ENCODE results near the gene POLD3.

POLD3 gene

GRCh38 chr11:74620531-74620930 lies 28.1 kb downstream of the POLD3 start:
- no peak for TF ChIP-seq CTCF (conservative IDR thresholded peaks at IDR 0.05; ENCODE audit: low read length)
- peak; percentile 51 for DNase-seq (ENCODE audit: low read depth)

GRCh38 chr11:74626130-74626529 lies 33.7 kb downstream of the POLD3 start:
- no peak for TF ChIP-seq CTCF (conservative IDR thresholded peaks at IDR 0.05; ENCODE audit: low read length)
- H3K4me3 ChIP-seq (ENCODE audit: low read length) = no peak overlapping the region
- DNase-seq (ENCODE audit: low read depth) = no peak

More at GRCh38 chr11:74620531-74620930, 28.1 kb downstream of the POLD3 start:
- no peak overlapping the region for H3K4me3 ChIP-seq (ENCODE audit: low read length)

GRCh38 chr11:74626604-74627003 lies 34.2 kb downstream of the POLD3 start:
- no peak for TF ChIP-seq CTCF (conservative IDR thresholded peaks at IDR 0.05; ENCODE audit: low read length)
- H3K4me3 ChIP-seq (ENCODE audit: low read length) = no peak overlapping the region
- no peak for DNase-seq (ENCODE audit: low read depth)

- no peak for DNase-seq (ENCODE audit: low read depth)
- H3K4me3 ChIP-seq (ENCODE audit: low read length) = no peak overlapping the region
- no peak for TF ChIP-seq CTCF (conservative IDR thresholded peaks at IDR 0.05; ENCODE audit: low read length)
Measured at GRCh38 chr11:74627381-74627780, 35.0 kb downstream of the POLD3 start.

- DNase-seq (ENCODE audit: low read depth) = no peak
- no peak for TF ChIP-seq CTCF (conservative IDR thresholded peaks at IDR 0.05; ENCODE audit: low read length)
- no peak overlapping the region for H3K4me3 ChIP-seq (ENCODE audit: low read length)
Measured at GRCh38 chr11:74630043-74630442, 37.7 kb downstream of the POLD3 start.

GRCh38 chr11:74633406-74634393 lies 41.3 kb downstream of the POLD3 start:
- no peak overlapping the region for H3K4me3 ChIP-seq (ENCODE audit: low read length)
- DNase-seq (ENCODE audit: low read depth) = no peak
- TF ChIP-seq CTCF (conservative IDR thresholded peaks at IDR 0.05; ENCODE audit: low read length) = no peak

GRCh38 chr11:74634537-74634936 lies 42.2 kb downstream of the POLD3 start:
- peak; percentile 47 for TF ChIP-seq CTCF (conservative IDR thresholded peaks at IDR 0.05; ENCODE audit: low read length)
- no peak overlapping the region for H3K4me3 ChIP-seq (ENCODE audit: low read length)
- peak; percentile 31 for DNase-seq (ENCODE audit: low read depth)
